GM23338 (cell line): ENCODE measurements around the gene LRRC25. TPM values are rescaled to one million over a fixed set of nuclear protein-coding genes. Genes with fewer than 3 reads are reported as not detected.

Experiments
- ATAC-seq: fragments of 200-7000 bp; cut with Tn5 transposase; 3 replicates; pipeline ENCODE4 v1.9.1; 2020
- DNase-seq: peaks from one replicate; pipeline ENCODE4 v3.0.0-alpha.2; 2015; ENCODE audit warnings: low spot score
- H2AFZ ChIP-seq: fragments of 200-600 bp; sonication (generic); 2 replicates; pipeline ENCODE4 v1.8.0; 2016; ENCODE audit warnings: antibody characterized with exemption, mild to moderate bottlenecking, moderate library complexity
- H3F3A ChIP-seq: fragments of 200-600 bp; sonication (generic); replicated peaks from 2 replicates; pipeline ENCODE4 v1.8.0; 2017; ENCODE audit warnings: antibody characterized with exemption, mixed run types, low read depth
- H3K27ac ChIP-seq: fragments of 200-600 bp; sonication (generic); 2 replicates; pipeline ENCODE4 v1.6.1; 2016; ENCODE audit warnings: low read depth
- H3K27me3 ChIP-seq: fragments of 200-600 bp; sonication (generic); 2 replicates; pipeline ENCODE4 v1.8.0; 2016; ENCODE audit warnings: mild to moderate bottlenecking, mixed run types, moderate library complexity; ENCODE audit not compliant: insufficient read depth
- H3K36me3 ChIP-seq: fragments of 200-600 bp; sonication (generic); 2 replicates; pipeline ENCODE4 v1.8.0; 2016; ENCODE audit warnings: mild to moderate bottlenecking; ENCODE audit not compliant: insufficient read depth
- H3K4me1 ChIP-seq: fragments of 200-600 bp; sonication (generic); 2 replicates; pipeline ENCODE4 v1.8.0; 2016; ENCODE audit warnings: mild to moderate bottlenecking, moderate library complexity; ENCODE audit not compliant: insufficient read depth
- H3K4me2 ChIP-seq: fragments of 200-600 bp; sonication (generic); 2 replicates; pipeline ENCODE4 v1.7.1; 2017; ENCODE audit warnings: mixed run types
- H3K4me3 ChIP-seq: fragments of 200-600 bp; sonication (generic); 2 replicates; pipeline ENCODE4 v1.6.1; 2016; ENCODE audit warnings: mixed run types
- H3K79me2 ChIP-seq: fragments of 200-600 bp; sonication (generic); replicated peaks from 2 replicates; pipeline ENCODE4 v1.8.0; 2017; ENCODE audit warnings: mild to moderate bottlenecking; ENCODE audit not compliant: insufficient read depth
- H3K9me2 ChIP-seq: fragments of 200-600 bp; sonication (generic); 2 replicates; pipeline ENCODE4 v1.8.0; 2017; ENCODE audit not compliant: insufficient read depth
- H4K20me1 ChIP-seq: fragments of 200-600 bp; sonication (generic); replicated peaks from 2 replicates; pipeline ENCODE4 v1.8.0; 2017; ENCODE audit warnings: mild to moderate bottlenecking; ENCODE audit not compliant: insufficient read depth
- H3K27ac Mint-ChIP-seq: 2 replicates; pipeline ENCODE4 v1.8.0; 2020; ENCODE audit warnings: inconsistent platforms, mild to moderate bottlenecking, moderate library complexity, mixed read lengths
- H3K27me3 Mint-ChIP-seq: 3 replicates; pipeline ENCODE4 v1.8.0; 2022; ENCODE audit warnings: low read depth, mild to moderate bottlenecking, moderate library complexity, mixed read lengths, inconsistent platforms; ENCODE audit not compliant: insufficient read depth, poor library complexity
- H3K36me3 Mint-ChIP-seq: 3 replicates; pipeline ENCODE4 v1.8.0; 2021; ENCODE audit warnings: low read depth, mild to moderate bottlenecking, inconsistent platforms, moderate library complexity, mixed read lengths
- H3K4me1 Mint-ChIP-seq: 3 replicates; pipeline ENCODE4 v1.8.0; 2020; ENCODE audit warnings: mild to moderate bottlenecking, inconsistent platforms, mixed read lengths
- H3K4me3 Mint-ChIP-seq: 3 replicates; pipeline ENCODE4 v1.8.0; 2021; ENCODE audit warnings: moderate library complexity, mild to moderate bottlenecking, inconsistent platforms, mixed read lengths
- H3K9me3 Mint-ChIP-seq: 3 replicates; pipeline ENCODE4 v1.8.0; 2020; ENCODE audit warnings: moderate library complexity, mild to moderate bottlenecking, inconsistent platforms, mixed read lengths
- CREB1 ChIP-seq: fragments of 250-450 bp; sonication (Bioruptor Pico); IDR thresholded peaks from 2 replicates; pipeline ENCODE4 v1.5.0; 2020; ENCODE audit warnings: low read depth, mild to moderate bottlenecking, moderate library complexity
- CTCF ChIP-seq, 2 experiments: fragments of 200-600 bp in 1 of 2; sonication (generic) in 1 of 2; conservative IDR thresholded peaks; 2 replicates each; pipeline versions ENCODE4 v1.5.1 to v1.6.1; 2016 to 2017; ENCODE audit warnings: antibody characterized with exemption in 2 of 2, low read depth in 2 of 2, mild to moderate bottlenecking in 2 of 2, moderate library complexity in 1 of 2
- ETS1 ChIP-seq: IDR thresholded peaks from 2 replicates; pipeline ENCODE4 v1.6.1; 2016; ENCODE audit warnings: antibody characterized with exemption
- EZH2 ChIP-seq: fragments of 200-600 bp; sonication (generic); IDR thresholded peaks from one replicate; pipeline ENCODE4 v1.8.0; 2017; ENCODE audit warnings: antibody characterized with exemption, mild to moderate bottlenecking, low read depth; ENCODE audit not compliant: unreplicated experiment
- EZH2phosphoT487 ChIP-seq: fragments of 200-600 bp; sonication (generic); IDR thresholded peaks from one replicate; pipeline ENCODE4 v1.8.1; 2018; ENCODE audit warnings: antibody characterized with exemption; ENCODE audit not compliant: unreplicated experiment
- JUNB ChIP-seq: IDR thresholded peaks from one replicate; pipeline ENCODE4 v1.6.1; 2016; ENCODE audit warnings: antibody characterized with exemption; ENCODE audit not compliant: unreplicated experiment
- NANOG ChIP-seq: IDR thresholded peaks from 2 replicates; pipeline ENCODE4 v1.6.1; 2016; ENCODE audit warnings: antibody characterized with exemption, borderline replicate concordance
- POLR2AphosphoS5 ChIP-seq: IDR thresholded peaks from 2 replicates; pipeline ENCODE4 v1.6.1; 2016; ENCODE audit warnings: antibody characterized with exemption, low read depth
- STAT1 ChIP-seq: IDR thresholded peaks from one replicate; pipeline ENCODE4 v1.6.1; 2016; ENCODE audit warnings: antibody characterized with exemption; ENCODE audit not compliant: unreplicated experiment
- ZNF114 ChIP-seq: fragments of 250-450 bp; sonication (Bioruptor Pico); IDR thresholded peaks from 2 replicates; pipeline ENCODE4 v1.5.0; 2020; ENCODE audit warnings: mild to moderate bottlenecking, moderate library complexity
- ZNF331 ChIP-seq: fragments of 250-450 bp; sonication (Bioruptor Pico); IDR thresholded peaks from 2 replicates; pipeline ENCODE4 v1.5.0; 2020; ENCODE audit warnings: low read depth, mild to moderate bottlenecking, moderate library complexity
- ZNF462 ChIP-seq: fragments of 250-450 bp; sonication (Bioruptor Pico); IDR thresholded peaks from 2 replicates; pipeline ENCODE4 v1.5.0; 2020; ENCODE audit warnings: mild to moderate bottlenecking, moderate library complexity
- polyA plus RNA-seq: library from polyadenylated mRNA; unstranded; fragments of >200 nt; fragmentation: Nextera tagmentation; extraction: Ambion mirVana; gene quantifications from 2 replicates; pipeline ENCODE4 v1.2.1, GENCODE V29; 2016
- total RNA-seq: library from RNA; depleted of rRNA; stranded (reverse); fragments of >200 nt; shearing (Covaris generic); gene quantifications from 2 replicates; pipeline ENCODE4 v1.2.3, GENCODE V29; 2014
- TF ChIP-seq, protein P1 (sequence below): IDR thresholded peaks from one replicate; pipeline ENCODE4 v1.6.1; 2018; ENCODE audit warnings: antibody characterized with exemption; ENCODE audit not compliant: unreplicated experiment

LRRC25 gene
- total and polyA plus RNA-seq, 2 experiments from 2014 or later: 0.17 to 0.24 TPM

DNA sequence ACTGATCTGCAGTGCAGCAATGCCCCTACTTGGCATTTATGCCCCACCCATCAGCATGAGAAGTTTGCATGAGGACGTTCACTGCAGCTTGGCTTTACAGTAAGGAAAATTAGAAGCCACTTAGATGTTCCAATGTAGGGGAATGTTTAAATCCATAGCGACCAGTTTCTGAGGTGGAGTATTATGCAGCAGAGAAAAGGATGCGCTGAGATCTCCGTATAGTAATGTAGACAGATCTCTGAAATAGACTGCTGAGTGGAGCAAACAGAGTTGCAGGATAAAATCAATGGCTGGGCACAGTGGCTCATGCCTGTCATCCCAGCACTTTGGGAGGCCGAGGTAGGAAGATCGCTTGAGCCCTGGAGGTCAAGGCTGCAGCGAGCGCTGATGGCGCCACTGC lies 46.9 kb downstream of the LRRC25 start:
- Mint-ChIP-seq H3K27ac (no peak overlapping the region), H3K9me3 (peaks cover 3% of the 10 kb centered on the region; the same call in 2 of the 3 replicates), H3K4me1 (peaks cover 10% of the 10 kb centered on the region), H3K36me3 (peaks cover 40% of the 10 kb centered on the region), H3K27me3 (peaks cover 16% of the 10 kb centered on the region), H3K4me3 (no peak overlapping the region)
- Histone ChIP-seq H3K9me2 (no peaks in the 10 kb centered on the region), H2AFZ (no peak overlapping the region), H3K4me2 (no peak overlapping the region), H3F3A (peaks cover 10% of the 10 kb centered on the region), H3K4me1 (peaks cover 5% of the 10 kb centered on the region; the same call in 1 of the 2 replicates), H3K27me3 (no peaks in the 10 kb centered on the region), H3K36me3 (0 out of 2 replicates have a peak, but pooled peaks cover 3% of the 10 kb centered on the region), H3K27ac (no peak overlapping the region), H3K4me3 (no peak overlapping the region), H3K79me2 (no peaks in the 10 kb centered on the region), H4K20me1 (no peaks in the 10 kb centered on the region)
- DNase-seq: no peak
- TF ChIP-seq, protein P1, sequence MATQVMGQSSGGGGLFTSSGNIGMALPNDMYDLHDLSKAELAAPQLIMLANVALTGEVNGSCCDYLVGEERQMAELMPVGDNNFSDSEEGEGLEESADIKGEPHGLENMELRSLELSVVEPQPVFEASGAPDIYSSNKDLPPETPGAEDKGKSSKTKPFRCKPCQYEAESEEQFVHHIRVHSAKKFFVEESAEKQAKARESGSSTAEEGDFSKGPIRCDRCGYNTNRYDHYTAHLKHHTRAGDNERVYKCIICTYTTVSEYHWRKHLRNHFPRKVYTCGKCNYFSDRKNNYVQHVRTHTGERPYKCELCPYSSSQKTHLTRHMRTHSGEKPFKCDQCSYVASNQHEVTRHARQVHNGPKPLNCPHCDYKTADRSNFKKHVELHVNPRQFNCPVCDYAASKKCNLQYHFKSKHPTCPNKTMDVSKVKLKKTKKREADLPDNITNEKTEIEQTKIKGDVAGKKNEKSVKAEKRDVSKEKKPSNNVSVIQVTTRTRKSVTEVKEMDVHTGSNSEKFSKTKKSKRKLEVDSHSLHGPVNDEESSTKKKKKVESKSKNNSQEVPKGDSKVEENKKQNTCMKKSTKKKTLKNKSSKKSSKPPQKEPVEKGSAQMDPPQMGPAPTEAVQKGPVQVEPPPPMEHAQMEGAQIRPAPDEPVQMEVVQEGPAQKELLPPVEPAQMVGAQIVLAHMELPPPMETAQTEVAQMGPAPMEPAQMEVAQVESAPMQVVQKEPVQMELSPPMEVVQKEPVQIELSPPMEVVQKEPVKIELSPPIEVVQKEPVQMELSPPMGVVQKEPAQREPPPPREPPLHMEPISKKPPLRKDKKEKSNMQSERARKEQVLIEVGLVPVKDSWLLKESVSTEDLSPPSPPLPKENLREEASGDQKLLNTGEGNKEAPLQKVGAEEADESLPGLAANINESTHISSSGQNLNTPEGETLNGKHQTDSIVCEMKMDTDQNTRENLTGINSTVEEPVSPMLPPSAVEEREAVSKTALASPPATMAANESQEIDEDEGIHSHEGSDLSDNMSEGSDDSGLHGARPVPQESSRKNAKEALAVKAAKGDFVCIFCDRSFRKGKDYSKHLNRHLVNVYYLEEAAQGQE: no peak
- TF ChIP-seq ZNF114 (CRISPR knock-in tag) (no peak), ETS1 (no peak), ZNF462 (no peak), POLR2AphosphoS5 (no peak), EZH2 (no peak), NANOG (no peak), CTCF (conservative IDR thresholded peaks at IDR 0.05; ENCODE audit: low read depth in 2 of 2) (no peak), CREB1 (CRISPR knock-in tag) (no peak), STAT1 (no peak), ZNF331 (CRISPR knock-in tag) (no peak), JUNB (no peak), EZH2phosphoT487 (no peak)
- no peak for ATAC-seq
